Measurements from ENCODE around the gene MAP2. TPM values are rescaled to one million over a fixed set of nuclear protein-coding genes. Genes with fewer than 3 reads are reported as not detected.
"Not testable (repeated sequence)": the region's sequence is repeated elsewhere in the genome, so short reads cannot be mapped to it uniquely, and the experiment has no call there.

Gene MAP2
- total RNA-seq, 1 experiment from 2014 or later: 63.3 TPM

DNA sequence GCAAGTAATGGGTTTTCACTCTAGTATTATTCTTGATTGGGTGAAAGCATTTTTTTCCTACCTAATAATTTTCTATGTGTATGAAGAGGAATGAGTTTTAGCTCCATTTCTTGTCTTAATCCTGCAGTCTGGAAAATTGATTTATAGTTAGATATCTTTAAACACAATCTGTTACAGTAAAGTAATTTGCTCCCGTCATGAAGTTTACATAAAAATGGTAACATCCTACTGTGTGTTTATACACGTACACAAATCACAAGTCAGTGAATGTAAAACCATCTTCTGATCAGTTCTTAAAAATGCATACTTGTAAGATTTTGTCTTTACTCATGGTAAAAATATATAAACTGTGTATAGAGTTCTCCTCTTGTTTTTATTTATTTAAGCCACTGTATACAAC is 51.1 kb downstream of the MAP2 start:
- no peak for DNase-seq
- H3K27me3 ChIP-seq: no peaks in the 10 kb centered on the region
- H3K27ac ChIP-seq: no peak overlapping the region
- H3K4me3 ChIP-seq: no peak overlapping the region
- no peaks in the 10 kb centered on the region for H3K9me3 ChIP-seq (replicated peaks)
- peaks cover 24% of the 10 kb centered on the region for H3K4me1 ChIP-seq
- no peaks in the 10 kb centered on the region for H3K36me3 ChIP-seq

DNA sequence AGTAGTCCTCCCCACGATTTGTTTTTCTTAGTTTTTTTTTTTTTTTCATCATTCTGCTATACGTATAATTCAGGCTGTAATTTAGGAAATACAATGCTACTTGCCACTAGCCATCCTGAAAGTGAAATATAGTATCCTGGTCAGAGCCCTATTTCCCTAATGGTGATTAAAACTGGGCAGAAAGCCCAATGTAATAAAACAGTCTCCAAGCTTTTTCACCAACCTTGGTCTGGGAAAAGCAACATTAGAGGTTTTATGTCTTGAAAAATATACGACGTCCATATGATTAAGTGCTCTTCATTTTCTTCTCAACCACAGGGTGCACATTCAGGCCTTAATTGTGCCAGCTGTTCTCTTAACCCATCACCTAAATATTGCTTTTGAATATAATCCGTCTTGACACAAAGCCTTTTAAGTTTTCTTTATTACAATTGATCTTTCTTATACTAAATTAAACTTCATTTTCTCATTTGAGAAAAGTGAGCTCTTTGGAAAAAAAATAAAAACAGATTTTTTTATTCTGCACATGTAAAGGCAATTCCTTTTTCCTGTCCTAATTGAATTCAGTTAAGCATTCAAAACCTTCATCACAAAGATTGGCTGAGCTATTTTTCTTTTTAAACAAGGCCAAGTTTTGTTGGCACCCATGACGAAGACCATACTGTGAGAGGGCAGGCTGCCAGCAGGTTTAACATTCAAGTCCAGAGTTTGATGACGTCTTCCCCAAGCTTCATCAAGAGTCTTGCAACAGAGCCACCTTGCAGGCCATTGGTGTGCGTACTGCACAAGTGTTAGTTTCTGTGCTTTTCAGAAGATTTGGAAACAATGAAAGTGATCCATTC is 52.7 kb downstream of the MAP2 start:
- Histone ChIP-seq H3K36me3 (no peaks in the 10 kb centered on the region), H3K9me3 (replicated peaks) (no peaks in the 10 kb centered on the region), H3K4me1 (peaks cover 24% of the 10 kb centered on the region), H3K27ac (peak overlapping the region; percentile 3; the same call in 1 of the 2 replicates), H3K27me3 (no peaks in the 10 kb centered on the region), H3K4me3 (no peak overlapping the region)
- DNase-seq: peak; percentile 50 to 78

GRCh38 chr2:209492296-209492695 is 68.4 kb downstream of the MAP2 start:
- H3K27me3 ChIP-seq; DNase-seq; H3K27ac ChIP-seq; H3K4me3 ChIP-seq; H3K36me3 ChIP-seq; H3K9me3 ChIP-seq (replicated peaks): not testable (repeated sequence)
- peaks cover 11% of the 10 kb centered on the region for H3K4me1 ChIP-seq

GRCh38 chr2:209495068-209495620 is 71.3 kb downstream of the MAP2 start:
- H3K9me3 ChIP-seq (replicated peaks); DNase-seq; H3K27me3 ChIP-seq; H3K4me3 ChIP-seq; H3K36me3 ChIP-seq: not testable (repeated sequence)
- H3K27ac ChIP-seq: peak overlapping the region; percentile 46
- peaks cover 11% of the 10 kb centered on the region for H3K4me1 ChIP-seq

DNA sequence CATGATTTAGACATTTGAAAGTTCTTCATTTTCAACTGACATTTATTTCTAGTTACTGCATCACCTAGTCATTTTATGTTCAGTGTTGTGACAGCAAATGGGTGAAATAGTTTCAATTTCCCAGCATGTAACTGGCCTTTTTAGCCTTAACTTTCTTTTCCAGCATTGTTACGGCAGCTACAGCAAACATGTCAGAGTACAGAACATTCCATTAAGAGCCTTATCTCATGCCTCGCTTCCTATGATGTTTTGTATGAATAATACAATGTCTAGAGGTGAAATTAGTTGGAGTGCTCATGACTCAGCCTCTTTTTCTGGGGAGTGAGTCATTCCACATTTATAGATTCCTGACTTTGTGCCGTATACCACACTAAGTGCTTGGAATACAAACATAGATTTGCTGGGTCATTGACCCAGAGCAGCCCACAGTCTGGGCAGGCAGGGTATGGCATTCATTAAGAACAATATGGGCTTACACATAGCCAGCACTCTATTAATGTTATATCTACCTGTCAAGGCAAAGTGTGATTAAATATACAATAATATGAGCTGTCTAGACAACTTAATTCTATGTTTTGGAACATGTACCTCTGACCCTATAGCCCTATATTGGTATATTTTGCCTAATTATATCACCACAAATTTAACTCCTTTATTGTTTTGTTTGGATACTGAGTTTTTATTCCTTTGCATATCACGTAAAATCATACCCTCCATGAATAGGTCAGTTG is 72.2 kb downstream of the MAP2 start:
- Histone ChIP-seq H3K27me3 (no peaks in the 10 kb centered on the region), H3K9me3 (replicated peaks) (peaks cover 2% of the 10 kb centered on the region; the same call in 1 of the 2 replicates), H3K4me3 (no peak overlapping the region), H3K4me1 (peaks cover 11% of the 10 kb centered on the region), H3K36me3 (no peaks in the 10 kb centered on the region), H3K27ac (peak overlapping the region; percentile 46)
- peak; percentile 40 to 65 for DNase-seq

DNA sequence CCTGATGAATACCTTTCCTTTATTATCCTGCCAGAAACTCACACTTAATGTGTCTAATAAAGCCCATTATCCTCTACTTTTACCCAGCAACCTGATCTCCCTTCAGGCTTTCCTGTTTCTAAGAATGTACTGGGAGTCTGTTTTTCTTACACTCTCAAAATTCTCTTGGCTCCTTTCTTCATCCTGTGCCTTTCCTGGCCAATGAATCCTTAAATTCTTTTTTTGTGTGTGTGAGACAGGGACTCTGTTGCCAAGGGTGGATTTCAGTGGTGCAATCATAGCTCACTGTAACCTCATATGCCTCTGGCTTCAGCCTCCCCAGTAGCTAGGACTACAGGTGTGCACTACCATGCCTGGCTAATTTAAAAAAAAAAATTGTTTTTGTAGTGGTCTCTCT is 72.7 kb downstream of the MAP2 start:
- Histone ChIP-seq H3K4me3 (no peak overlapping the region), H3K9me3 (replicated peaks) (peaks cover 2% of the 10 kb centered on the region; the same call in 1 of the 2 replicates), H3K4me1 (peaks cover 11% of the 10 kb centered on the region), H3K36me3 (no peaks in the 10 kb centered on the region), H3K27me3 (no peaks in the 10 kb centered on the region), H3K27ac (peak overlapping the region; percentile 46)
- no peak for DNase-seq

DNA sequence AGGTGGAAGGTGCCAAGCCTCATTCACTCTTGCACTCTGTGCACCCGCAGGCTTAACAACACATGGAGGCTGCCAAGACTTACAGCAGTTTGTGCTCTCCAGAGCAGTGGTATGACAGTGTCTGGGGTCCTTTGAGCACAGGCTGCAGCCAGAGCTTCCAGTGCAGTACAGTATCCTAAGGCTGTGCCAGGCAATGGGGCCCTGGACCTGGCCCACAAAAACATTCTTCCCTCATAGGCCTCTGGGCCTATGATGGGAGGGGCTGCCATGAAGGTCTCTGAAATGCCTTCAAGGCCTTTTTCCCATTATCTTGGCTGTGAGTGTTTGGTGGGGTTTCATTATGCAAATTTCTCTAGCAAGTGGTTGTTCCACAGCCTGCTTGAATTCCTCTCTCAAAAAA is 74.8 kb downstream of the MAP2 start:
- DNase-seq: no peak
- Histone ChIP-seq H3K27ac (no peak overlapping the region), H3K9me3 (replicated peaks) (peaks cover 2% of the 10 kb centered on the region; the same call in 1 of the 2 replicates)

DNA sequence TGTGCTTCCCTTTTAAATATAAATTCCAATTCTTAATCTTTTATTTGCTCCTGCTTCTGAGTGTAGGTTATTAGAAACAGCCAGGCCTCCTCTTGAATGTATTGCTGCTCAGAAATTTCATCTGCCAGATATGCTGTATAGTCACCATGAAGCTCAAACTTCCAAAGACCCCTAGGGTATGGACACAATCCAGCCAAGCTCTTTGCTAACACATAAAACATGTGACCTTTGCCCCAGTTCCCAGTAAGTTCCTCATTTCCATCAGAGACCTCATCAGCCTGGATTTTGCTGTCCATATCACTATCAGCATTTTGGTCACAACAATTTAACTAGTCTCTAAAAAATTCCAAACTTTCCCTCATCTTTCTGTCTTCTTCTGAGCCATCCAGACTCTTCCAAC is 75.2 kb downstream of the MAP2 start:
- Histone ChIP-seq H3K36me3 (no peaks in the 10 kb centered on the region), H3K27me3 (no peaks in the 10 kb centered on the region), H3K4me3 (no peak overlapping the region), H3K4me1 (peaks cover 11% of the 10 kb centered on the region), H3K27ac (no peak overlapping the region), H3K9me3 (replicated peaks) (peaks cover 2% of the 10 kb centered on the region; the same call in 1 of the 2 replicates)
- no peak for DNase-seq

More for the DNA sequence above, 74.8 kb downstream of the MAP2 start:
- peaks cover 11% of the 10 kb centered on the region for H3K4me1 ChIP-seq
- H3K36me3 ChIP-seq: no peaks in the 10 kb centered on the region
- H3K27me3 ChIP-seq: no peaks in the 10 kb centered on the region
- H3K4me3 ChIP-seq: no peak overlapping the region

GRCh38 chr2:209501579-209501978 is 77.7 kb downstream of the MAP2 start:
- Histone ChIP-seq H3K4me1 (peaks cover 2% of the 10 kb centered on the region; the same call in 1 of the 2 replicates), H3K36me3 (no peaks in the 10 kb centered on the region), H3K4me3 (no peak overlapping the region), H3K27ac (no peak overlapping the region), H3K27me3 (no peaks in the 10 kb centered on the region), H3K9me3 (replicated peaks) (no peaks in the 10 kb centered on the region; the same call in 1 of the 2 replicates)
- DNase-seq: no peak

- no peaks in the 10 kb centered on the region for H3K9me3 ChIP-seq (replicated peaks)
- H3K36me3 ChIP-seq: no peaks in the 10 kb centered on the region
- no peaks in the 10 kb centered on the region for H3K4me1 ChIP-seq
- H3K27ac ChIP-seq: no peak overlapping the region
- DNase-seq: no peak
- H3K4me3 ChIP-seq: no peak overlapping the region
- H3K27me3 ChIP-seq: no peaks in the 10 kb centered on the region
Measured at GRCh38 chr2:209505410-209505809, 81.6 kb downstream of the MAP2 start.

DNA sequence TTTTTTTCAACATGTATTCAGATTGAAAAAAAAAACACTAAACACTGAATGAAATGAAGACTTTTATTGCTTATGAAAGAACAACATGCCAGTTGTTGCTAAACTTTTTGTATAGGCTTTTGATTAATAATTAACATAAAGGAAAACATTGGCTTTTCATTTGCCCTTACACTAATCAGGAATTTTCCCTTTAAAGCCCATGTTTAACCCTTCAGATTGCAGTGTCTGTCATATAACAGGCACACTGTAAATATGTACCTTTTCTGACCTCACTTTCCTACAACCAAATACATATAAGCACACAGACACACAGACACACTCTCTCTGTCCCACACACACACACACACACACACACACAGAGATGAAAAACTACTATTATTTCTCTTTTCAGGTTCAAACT is 84.4 kb downstream of the MAP2 start:
- no peaks in the 10 kb centered on the region for H3K9me3 ChIP-seq (replicated peaks)
- H3K4me1 ChIP-seq: no peaks in the 10 kb centered on the region
- H3K36me3 ChIP-seq: no peaks in the 10 kb centered on the region
- no peak for DNase-seq
- no peaks in the 10 kb centered on the region for H3K27me3 ChIP-seq
- H3K27ac ChIP-seq: no peak overlapping the region
- no peak overlapping the region for H3K4me3 ChIP-seq

DNA sequence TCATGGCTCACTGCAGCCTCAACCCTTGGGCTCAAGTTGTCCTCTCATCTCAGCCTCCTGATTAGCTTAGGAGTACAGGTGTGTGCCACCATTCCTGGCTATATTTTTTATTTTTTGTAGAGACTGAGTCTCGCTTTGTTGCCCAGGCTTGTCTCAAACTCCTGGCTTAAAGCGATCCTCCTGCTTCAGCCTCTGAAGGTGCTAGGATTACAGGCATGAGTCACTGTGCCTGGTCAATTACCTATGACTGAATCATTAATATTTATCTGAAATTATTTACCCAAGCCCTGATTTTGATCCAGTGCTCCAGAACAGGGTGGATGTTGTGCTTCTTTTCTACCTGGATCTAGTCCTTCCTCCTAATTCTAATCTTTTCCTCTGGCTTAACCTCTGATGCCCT is 87.8 kb downstream of the MAP2 start:
- no peaks in the 10 kb centered on the region for H3K36me3 ChIP-seq
- H3K27ac ChIP-seq: no peak overlapping the region
- no peak for DNase-seq
- no peaks in the 10 kb centered on the region for H3K4me1 ChIP-seq
- no peaks in the 10 kb centered on the region for H3K27me3 ChIP-seq
- no peaks in the 10 kb centered on the region for H3K9me3 ChIP-seq (replicated peaks)
- no peak overlapping the region for H3K4me3 ChIP-seq

GRCh38 chr2:209512971-209513370 is 89.1 kb downstream of the MAP2 start:
- Histone ChIP-seq H3K27me3 (no peaks in the 10 kb centered on the region), H3K9me3 (replicated peaks) (no peaks in the 10 kb centered on the region)
- no peak for DNase-seq

GRCh38 chr2:209517436-209517835 is 93.6 kb downstream of the MAP2 start:
- H3K27me3 ChIP-seq: no peaks in the 10 kb centered on the region
- no peaks in the 10 kb centered on the region for H3K36me3 ChIP-seq
- no peaks in the 10 kb centered on the region for H3K9me3 ChIP-seq (replicated peaks)
- DNase-seq: no peak
- H3K4me3 ChIP-seq: no peak overlapping the region
- no peaks in the 10 kb centered on the region for H3K4me1 ChIP-seq
- no peak overlapping the region for H3K27ac ChIP-seq

More at GRCh38 chr2:209512971-209513370, 89.1 kb downstream of the MAP2 start:
- Histone ChIP-seq H3K4me3 (no peak overlapping the region), H3K4me1 (no peaks in the 10 kb centered on the region), H3K27ac (no peak overlapping the region), H3K36me3 (no peaks in the 10 kb centered on the region)

- H3K27ac ChIP-seq: no peak overlapping the region
- H3K36me3 ChIP-seq: no peaks in the 10 kb centered on the region
- H3K27me3 ChIP-seq: no peaks in the 10 kb centered on the region
- no peak for DNase-seq
- H3K4me1 ChIP-seq: peaks cover 1% of the 10 kb centered on the region; the same call in 1 of the 2 replicates
- no peak overlapping the region for H3K4me3 ChIP-seq
- H3K9me3 ChIP-seq (replicated peaks): no peaks in the 10 kb centered on the region
Measured at GRCh38 chr2:209519271-209519670, 95.4 kb downstream of the MAP2 start.

All from SJCRH30 (cell line).